NCI-H82 treated with DMSO at 0.1 percent for 48 hours (cell line): ENCODE data around the gene CPE.

ENCODE experiments used
- DNase-seq: peaks from one replicate; lab custom pipeline; 2025; ENCODE audit not compliant: unreplicated experiment; lab: John Stamatoyannopoulos, UW

The CPE gene

DNA sequence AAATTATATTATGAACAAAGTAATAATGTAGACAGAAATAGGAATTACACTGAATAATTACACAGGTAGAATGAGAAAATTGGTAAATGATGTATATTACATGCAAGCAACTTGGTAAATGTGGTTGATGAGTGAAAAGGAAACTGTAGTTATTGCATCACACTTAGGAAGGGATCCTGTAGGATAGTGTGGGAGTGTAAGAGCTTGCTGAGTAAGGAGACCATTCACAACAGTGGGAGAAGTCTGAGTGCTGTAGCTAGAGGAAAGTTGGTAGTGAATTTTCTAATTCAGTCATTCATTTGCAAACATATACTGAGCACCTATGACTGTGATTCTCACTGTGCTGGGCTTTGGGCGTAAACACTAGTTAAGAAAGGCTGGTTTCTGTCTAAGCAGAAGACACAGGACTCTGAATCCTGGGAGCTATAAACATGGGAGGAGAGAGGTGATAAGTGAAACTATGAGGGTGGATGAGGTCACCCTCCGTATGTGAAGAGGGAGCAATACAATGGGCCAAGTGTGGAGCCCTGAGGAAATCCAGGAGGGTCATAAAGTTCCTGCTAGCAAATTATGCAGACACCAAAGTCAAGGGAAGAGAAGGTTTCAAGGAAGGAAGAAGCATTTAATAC lies 14.2 kb upstream of the CPE start:
- no peak for DNase-seq

DNA sequence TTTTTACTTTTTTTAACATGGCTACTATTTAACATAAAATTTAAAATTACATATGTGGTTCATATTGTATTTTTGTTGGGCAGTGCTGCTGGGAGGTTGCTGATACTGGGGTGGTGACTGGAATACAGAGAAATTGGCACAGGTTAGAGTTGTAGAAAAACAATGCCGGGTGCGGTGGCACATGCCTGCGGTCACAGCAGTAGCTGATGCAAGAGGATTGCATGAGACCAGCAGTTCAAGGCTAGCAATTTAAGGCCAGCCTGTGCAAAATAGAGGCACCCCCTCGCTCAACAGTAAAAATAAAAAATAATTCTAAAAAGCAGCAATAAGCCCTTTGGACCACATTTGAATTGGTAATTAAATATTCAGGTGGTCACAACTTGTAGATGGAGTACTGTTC lies 11.8 kb upstream of the CPE start:
- DNase-seq: no peak

DNA sequence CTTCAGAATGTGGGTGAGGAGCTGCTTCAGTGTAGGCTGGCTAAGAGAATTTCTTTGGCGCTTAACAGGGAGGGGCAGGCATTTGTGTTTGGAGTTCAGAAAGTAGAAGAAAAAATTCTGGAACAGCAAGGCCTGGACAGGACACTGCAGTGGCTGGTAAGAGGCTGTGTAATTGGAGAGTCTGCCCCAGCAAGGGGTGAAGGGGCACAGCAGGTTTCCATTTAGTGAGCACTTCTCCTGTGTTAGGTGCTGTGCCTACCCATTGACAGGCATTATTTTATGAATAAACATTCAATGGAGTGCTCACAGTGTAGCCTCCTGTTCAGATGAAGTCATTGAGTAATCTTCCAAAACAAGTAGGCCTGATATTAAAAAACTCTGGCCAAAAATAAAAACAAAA lies 10.7 kb upstream of the CPE start:
- no peak for DNase-seq

DNA sequence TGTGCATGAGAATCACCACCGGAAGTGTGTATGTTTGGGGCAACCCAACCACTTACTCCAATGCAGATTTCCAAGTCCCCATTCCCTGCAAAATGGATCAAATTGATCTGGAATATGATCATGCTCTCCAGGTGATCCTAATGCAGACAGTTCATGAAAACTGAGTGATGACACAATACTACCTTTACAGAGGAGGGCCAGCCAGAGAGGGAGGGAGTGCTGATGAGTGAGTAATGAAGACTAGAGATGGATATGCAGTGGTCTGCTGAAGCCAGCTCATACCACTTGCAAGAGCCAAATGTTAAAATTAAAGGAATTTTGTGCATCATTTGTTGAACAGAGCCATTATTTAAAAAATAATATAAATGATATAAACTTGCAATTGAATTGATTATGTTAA lies 10.2 kb upstream of the CPE start:
- DNase-seq: no peak

DNA sequence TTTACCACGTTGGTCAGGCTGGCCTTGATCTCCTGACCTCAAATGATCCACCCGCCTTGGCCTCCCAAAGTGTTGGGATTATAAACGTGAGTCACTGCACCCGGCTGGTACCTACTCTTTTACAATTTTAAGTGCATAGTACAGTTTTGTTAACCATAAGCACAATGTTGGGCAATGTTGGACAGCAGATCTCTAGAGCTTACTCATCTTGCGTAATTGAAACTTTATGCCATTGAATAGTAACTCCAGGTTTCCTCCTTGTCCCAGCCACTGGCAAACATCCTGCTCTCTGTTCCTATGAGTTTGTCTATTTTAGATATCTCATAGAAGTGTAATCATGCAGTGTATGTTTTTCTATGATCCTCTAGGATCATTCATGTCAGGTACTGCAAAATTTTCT lies 9.3 kb upstream of the CPE start:
- no peak for DNase-seq

DNA sequence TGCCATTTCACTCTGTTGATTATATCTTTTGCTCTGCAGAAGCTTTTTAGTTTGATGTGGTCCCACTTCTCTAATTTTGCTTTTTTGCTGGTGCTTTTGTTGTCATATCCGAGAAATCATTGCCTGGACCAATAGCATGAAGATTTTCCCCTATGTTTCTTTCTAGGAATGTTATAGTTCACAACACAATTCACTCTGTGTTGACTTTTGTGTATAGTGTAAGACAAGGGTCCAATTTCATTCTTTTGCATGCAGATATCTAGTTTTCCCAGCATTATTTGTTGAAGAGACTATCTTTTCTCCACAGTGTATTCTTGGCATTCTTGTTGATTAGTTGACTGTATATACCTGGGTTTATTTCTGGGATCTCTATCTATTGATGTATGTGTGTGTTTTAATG lies 8.3 kb upstream of the CPE start:
- DNase-seq: no peak

DNA sequence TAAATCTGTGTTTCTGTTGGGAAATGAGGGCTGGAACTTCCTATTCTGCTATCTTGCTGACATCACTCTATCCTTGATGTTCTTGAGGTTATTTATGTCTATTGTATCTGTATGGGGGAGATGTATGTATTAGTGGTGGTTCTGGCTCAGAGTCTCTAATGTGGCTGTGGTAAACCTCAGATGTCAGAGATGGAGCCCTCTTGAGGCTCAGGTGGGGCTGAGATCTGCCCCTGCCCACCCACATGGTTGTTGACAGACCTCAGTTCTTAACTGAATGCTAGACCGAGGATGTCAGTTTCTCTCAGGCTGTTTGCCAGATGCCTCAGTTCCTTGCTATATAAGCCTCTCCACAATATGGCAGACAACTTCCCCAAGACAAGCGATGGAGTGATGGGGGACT lies 3.3 kb upstream of the CPE start:
- no peak for DNase-seq

DNA sequence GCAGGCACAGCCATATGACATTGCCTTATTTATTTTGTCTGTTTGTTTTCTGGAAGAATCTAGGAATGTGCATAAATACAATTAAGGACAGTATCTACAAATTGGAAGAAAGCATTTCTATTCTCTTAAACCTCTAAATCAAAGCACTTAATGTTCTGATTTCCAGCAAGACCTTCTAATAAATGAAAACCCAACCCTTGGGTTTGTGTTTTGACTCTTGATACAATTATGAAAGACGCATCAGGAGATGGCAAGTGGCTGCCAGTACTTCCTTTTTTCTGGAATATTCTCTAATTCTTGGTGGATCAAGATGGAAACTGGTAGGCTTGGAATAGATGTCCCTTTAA lies 437 bp upstream of the CPE start:
- no peak for DNase-seq

DNA sequence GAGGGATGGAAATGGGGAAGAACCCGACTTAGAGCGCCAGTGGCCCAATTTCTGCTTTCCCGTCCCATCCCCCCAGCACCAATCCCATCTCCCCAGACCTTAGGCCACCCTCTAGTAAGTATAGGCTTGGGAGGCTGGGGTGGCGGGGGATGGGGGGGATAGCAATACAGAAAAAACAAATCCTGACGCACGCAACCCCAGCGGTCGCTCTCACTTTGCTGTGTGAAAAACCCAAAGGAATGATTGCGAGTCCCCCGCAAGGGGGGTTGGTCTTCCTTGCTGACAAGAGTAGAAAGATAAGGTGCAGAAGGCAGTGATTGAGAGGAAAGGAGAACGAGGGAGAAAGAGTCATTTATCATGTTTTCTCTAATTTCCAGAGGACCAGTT lies 863 bp downstream of the CPE start:
- peak; percentile 17 for DNase-seq

DNA sequence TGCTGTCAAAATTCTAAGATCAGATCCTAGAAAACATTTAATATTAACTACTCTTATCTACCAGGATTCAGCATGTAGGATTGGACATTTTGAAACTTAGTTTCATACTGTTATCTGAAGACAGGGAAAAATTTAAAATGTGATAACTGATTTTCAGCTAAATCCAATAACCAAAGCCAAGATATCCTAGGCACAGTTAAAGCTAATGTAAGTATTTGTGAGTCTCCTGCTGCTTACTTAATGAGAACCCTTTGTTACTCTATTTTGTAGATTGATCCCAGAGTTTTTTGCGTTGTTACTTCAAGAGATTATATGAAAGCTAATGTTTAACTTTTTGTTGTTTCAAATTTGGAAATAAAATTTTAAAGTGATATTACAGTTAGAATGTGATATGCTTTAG lies 2.0 kb downstream of the CPE start:
- DNase-seq: no peak

DNA sequence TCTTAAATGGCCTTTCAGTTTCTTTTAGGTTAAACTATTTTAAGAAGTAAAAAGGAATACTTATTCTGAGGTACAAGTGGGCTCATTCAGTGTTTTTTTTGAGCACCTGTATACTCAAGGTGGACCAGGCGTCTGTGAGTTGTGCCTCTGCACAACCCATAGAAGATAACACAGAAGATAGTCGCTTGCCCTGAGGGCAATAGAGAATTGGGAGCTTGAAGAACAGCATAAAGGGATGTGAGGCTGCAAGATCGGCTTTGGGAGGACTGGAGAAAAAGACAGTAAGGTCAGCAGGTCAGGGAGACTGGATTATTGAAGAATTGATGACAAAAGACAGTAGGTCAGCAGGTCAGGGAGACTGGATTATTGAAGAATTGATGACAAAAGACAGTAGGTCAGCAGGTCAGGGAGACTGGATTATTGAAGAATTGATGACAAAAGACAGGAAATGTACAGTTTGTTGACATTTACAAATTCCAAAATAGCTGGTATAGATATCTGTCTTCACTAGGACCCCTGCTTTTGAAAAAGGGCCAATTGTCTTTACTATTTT lies 3.1 kb downstream of the CPE start:
- DNase-seq: no peak

DNA sequence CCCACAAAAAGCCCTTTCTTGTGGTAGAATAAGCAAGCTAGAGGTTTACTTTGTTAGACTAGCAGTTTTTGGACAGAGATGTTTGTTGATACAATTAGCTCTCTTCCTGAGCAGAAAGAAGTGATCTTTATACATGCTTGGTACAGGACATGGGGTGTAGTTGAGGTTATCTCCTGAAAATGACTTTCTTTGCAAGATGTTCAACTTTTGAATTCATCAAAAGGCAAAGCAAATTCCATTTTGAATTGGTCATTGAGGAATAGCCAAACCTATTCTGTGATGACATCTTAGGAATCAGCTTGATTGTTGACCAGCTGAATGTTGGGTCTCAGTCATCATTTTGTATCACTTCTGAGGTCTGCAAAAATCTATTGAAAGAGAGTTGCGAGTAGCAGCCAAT lies 3.8 kb downstream of the CPE start:
- no peak for DNase-seq

DNA sequence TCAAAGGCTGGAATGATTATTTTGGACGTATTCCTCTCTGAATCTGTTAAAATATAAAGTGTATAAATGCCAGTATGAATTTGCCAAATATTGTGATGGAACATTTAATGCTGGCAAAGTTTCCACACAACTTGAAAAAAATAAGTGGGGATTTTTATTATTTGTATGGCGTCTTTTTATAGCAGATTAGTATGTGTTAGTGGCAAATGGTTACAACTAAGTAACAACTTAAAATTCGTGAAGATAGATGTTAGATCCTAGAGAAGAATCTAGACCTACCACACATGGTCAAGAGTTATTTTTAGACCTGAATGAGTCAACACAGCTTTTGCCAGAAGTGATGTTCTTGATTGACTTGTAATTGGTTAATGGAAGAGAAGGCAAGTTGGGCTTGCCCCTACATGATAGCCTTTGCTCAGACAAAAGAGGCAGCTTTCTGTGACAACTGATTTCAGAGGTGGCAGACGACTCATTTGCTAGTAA lies 4.8 kb downstream of the CPE start:
- no peak for DNase-seq

DNA sequence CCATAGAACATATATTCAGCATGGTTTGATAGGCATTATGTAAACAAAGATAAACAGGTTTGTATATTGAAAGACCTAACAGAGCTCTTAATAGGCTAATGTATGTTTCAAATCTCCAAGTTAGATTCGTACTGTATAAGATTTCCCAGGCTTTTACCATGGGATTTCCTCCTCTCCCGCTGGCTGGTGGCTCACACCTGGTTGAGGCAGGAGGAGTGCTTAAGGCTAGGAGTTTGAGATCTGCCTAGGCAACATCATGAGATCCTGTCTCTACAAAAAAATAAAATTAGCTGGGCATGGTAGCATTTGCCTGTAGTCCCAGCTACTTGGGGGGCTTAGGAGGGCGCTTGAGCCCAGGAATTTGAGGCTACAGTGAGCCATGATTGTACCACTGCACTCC lies 5.4 kb downstream of the CPE start:
- DNase-seq: no peak

DNA sequence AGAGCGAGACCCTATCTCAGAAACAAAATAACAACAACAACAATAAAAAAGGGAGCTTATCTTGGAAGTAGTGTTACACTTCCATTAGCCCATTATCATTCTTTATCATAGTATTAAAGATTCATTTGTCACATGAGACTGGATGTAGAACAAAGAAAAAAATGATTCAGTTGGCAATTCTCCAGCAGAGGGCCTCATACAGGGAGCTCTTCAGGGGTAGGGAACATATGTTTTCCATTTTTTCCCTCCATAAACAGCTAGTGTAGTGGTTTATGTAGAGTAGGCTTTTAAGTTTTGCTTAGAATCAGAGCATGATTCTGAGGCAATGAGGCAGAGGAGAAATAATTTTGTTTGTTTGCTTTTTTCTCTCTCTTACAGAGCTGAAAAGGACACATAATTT lies 5.8 kb downstream of the CPE start:
- peak; percentile 49 for DNase-seq

DNA sequence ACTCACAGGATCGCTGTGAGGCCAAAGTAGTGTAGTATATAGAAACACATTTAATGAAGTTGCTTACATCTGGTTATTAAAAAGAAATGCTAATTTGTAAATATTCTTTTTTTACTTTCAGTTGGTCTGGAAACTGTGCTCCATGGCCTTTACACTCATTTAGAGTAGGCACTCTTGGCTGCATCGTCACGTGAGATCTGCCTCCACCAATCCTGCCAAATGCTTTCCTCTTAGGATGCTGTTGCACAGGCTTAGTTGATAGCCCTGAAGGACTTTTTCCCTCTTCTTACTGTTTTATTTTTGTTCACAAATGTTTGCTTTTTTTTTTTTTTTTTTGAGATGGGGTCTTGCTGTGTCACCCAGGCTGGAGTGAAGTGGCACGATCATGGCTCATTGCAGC lies 6.3 kb downstream of the CPE start:
- no peak for DNase-seq

DNA sequence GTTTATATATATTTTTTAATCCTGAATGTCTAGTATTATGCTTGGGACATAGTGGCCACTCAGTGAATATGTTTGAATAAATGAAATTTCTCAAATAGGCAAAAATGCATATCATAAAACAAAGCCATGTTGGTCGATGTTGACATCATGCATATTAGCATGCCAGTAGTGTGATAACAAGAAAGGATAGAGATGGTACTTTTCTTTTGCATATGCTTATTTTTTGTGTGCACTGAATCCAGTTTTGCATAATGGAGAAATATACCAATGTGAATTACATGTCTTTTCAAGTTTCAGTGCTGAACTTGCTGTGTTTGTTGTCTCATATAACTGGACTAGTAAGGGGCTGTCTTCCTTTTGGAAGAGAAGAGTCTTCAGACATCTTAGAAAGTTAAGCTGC lies 7.5 kb downstream of the CPE start:
- no peak for DNase-seq

DNA sequence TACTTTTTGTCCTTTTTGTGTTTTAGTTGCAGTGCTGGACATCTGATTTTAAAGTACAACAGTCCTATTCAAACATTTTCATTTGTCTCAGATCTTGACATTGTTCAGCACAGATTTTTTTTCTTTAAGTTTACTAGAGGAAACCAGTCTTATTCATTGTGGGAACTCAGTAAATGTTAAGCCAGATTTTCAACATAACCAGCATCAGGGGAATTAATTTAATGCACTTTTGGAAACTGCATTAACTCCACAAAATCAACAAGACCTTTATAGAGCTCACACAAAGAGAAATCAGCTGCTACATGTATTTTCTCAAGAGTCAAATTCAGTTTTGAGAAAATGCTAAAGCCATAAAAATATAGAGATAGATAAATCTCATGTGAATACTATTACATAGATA lies 9.9 kb downstream of the CPE start:
- DNase-seq: no peak

DNA sequence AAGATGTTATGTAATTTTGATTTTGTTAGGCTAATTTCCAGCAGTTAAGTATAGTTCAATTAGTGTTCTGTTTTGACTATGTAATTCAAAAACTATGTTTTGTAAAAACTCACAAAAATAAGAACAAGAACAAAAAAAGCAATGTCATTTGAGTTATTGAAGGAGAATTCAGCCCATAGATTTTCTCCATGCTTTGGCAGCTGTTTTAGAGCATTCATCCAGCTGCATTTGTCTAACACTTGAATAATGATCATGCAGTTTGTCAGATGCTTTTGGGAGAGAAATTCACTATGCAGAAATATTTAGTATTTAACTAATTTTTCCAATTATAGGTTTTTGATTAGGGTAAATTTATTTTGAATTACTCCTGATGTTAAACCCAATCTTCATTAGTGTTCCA lies 14.2 kb downstream of the CPE start:
- no peak for DNase-seq

DNA sequence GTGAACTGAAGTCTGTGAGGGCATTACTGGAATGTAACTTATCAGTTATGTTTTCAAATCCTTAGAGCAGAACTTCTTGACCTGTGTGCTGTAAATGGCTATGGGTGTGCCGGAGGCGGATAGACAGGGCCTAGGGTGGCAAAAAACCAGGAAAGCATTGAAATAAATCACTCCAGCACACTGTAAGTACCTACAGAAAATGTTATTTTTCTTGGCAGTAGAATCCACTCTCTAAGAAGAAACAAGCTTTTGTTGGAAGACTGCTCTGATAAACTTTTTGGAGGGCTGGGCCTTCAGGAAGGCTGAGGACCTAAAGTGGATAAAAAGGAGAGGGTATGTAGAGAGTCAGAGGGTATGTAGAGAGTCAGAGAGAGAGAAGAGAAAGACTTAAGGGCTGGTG lies 14.9 kb downstream of the CPE start:
- no peak for DNase-seq

DNA sequence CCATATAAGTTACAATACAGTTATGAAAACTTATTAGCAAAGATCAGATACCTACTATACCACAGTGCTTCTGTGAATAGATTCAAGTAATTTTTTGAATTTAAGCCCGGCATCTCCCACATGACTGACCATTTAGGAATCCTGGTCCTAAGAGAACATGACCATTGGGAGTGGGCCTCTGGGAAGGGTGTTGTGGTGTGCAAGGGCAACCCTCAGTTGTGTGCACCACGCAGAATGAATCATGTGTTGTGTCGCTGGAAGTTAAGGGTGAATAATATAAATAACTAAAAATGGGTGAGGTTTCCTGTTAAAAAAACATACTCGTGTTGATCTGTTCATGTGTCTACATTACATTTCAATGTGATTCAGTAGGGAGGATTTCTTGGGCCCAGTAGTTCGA lies 15.5 kb downstream of the CPE start:
- no peak for DNase-seq

DNA sequence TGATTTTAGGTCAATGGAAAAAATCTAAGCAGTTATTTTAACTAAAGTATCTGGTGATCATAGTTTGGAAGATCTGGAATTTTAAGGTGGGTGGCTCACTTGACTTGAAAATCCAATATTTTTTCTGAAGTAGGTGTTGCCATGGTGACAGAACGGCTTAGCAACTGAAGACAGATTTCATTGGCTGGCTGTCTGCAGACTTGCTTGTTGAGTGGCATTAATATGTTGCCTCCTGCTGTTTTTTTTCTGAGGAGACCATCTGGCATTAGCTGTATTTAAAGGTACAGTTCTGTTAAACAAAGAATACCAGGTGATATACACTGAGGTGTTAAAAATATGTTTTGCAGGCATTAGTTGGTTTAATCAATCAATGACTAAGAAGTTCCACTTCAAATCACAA lies 19.8 kb downstream of the CPE start:
- peak; percentile 91 for DNase-seq

DNA sequence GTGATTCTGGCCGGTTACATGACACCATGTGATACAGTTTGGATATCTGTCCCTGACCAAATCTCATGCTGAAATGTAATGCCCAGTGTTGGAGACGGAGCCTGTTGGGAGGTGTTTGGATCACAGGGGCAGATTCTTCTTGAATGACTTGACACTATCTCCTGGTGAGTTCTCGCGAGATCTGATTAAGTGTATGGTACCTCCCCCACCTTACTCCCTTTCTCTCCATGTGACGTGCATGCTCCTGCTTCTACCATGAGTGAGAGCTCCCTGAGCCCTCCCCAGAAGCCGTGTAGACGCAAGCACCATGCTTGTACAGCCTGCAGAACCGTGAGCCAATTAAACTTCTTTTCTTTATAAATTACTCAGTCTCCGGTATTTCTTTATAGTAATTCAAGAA lies 23.6 kb downstream of the CPE start:
- DNase-seq: no peak

DNA sequence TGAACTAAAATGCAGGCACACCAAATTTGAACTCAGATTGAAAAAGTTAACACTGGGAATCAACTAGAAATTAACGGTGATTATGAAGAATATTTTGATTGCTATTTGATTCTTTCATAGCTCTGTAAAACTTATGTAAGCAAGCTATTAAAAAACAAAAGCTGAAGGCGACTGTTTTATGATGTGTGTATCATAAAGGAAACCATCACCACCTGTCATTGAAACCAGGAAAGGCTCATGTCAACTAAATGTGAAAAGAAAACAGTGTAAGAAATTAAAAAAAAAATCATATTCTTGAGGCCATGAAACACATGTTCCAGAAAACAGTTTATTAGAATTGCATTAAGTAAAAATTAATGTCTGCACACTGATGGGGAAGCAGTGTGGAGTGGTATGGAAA lies 24.2 kb downstream of the CPE start:
- DNase-seq: no peak
